ENCODE results near the gene ANK2.

- TF ChIP-seq CTCF (IDR thresholded peaks at IDR 0.05) (no peak), POLR2A (IDR thresholded peaks at IDR 0.05) (no peak)
These were observed 33.9 kb downstream of the ANK2 start for GRCh38 chr4:113083346-113083745.

All from upper lobe of left lung (tissue), 4 donors.